HCT116 (cell line): ENCODE data around the gene LYRM4. TPM values are rescaled to one million over a fixed set of nuclear protein-coding genes. Genes with fewer than 3 reads are reported as not detected.

ENCODE experiments used
- ATAC-seq: fragments of 200-7000 bp; cut with Tn5 transposase; 2 replicates; pipeline ENCODE4 v1.9.1; 2020; ENCODE audit warnings: mild to moderate bottlenecking, moderate library complexity
- BruUV-seq: library from RNA; stranded (reverse); fragments of 400-500 nt; replicated peaks from 2 replicates; lab custom pipeline; 2021; lab: Mats Ljungman, UMichigan
- CTCF ChIA-PET: fragments of 300-600 bp; sonication (Branson Sonifier 250); formaldehyde crosslinking; loops from one replicate; lab custom pipeline; 2021; ENCODE audit warnings: antibody characterized with exemption; lab: Charles Lee
- POLR2A ChIA-PET: fragments of 300-600, 350-600 bp; sonication (Branson Sonifier 250); formaldehyde crosslinking; loops from one replicate; lab custom pipeline; 2021; ENCODE audit warnings: antibody characterized with exemption; lab: Charles Lee
- RAD21 ChIA-PET, 2 experiments: fragments of 300-600 bp; sonication (Branson Sonifier 250); formaldehyde crosslinking; loops; one replicate each; lab custom pipeline; 2023; ENCODE audit warnings: low total read pairs in 2 of 2; ENCODE audit not compliant: uncharacterized antibody in 2 of 2, unreplicated experiment in 2 of 2, low non-redundant PET in 1 of 2; lab: Charles Lee
- DNase-seq: peaks from one replicate; pipeline ENCODE4 v3.0.0-alpha.2; 2010; ENCODE audit warnings: low read depth, low spot score
- H2AFZ ChIP-seq: fragments of 200-600 bp; shearing (Covaris generic), sonication (generic); 2 replicates; pipeline ENCODE4 v1.6.1; 2017; ENCODE audit warnings: low read depth, mixed run types, mixed read lengths, antibody characterized with exemption, low read length; ENCODE audit not compliant: poor library complexity, severe bottlenecking
- H3K27ac ChIP-seq: 2 replicates; pipeline ENCODE4 v1.5.1; 2012; ENCODE audit warnings: low read depth, low read length
- H3K27me3 ChIP-seq: fragments of 200-600 bp; sonication (generic); 2 replicates; pipeline ENCODE4 v1.6.1; 2016; ENCODE audit warnings: mixed run types, low read length, mixed read lengths; ENCODE audit not compliant: insufficient read depth
- H3K36me3 ChIP-seq, 2 experiments: fragments of 200-500 bp in 1 of 2; fragments of 200-600 bp in 1 of 2; sonication (Bioruptor generic) in 1 of 2; sonication (generic) in 1 of 2; 2 replicates each; pipeline versions ENCODE4 v1.5.1 to v1.6.1; 2014 to 2016; ENCODE audit warnings: low read length in 2 of 2, inconsistent platforms in 1 of 2, mixed read lengths in 1 of 2, mixed run types in 1 of 2; ENCODE audit not compliant: insufficient read depth in 2 of 2, control insufficient read depth in 1 of 2
- H3K4me1 ChIP-seq, 2 experiments: fragments of 200-600 bp in 1 of 2; sonication (generic) in 1 of 2; 2 replicates each; pipeline versions ENCODE4 v1.5.1 to v1.6.1; 2012 to 2017; ENCODE audit warnings: low read length in 2 of 2, inconsistent platforms in 1 of 2, mild to moderate bottlenecking in 1 of 2, mixed read lengths in 1 of 2, mixed run types in 1 of 2, moderate library complexity in 1 of 2; ENCODE audit not compliant: insufficient read depth in 2 of 2, control insufficient read depth in 1 of 2
- H3K4me2 ChIP-seq: fragments of 200-600 bp; sonication (generic); 2 replicates; pipeline ENCODE4 v1.6.1; 2017; ENCODE audit warnings: mixed run types, low read length, mixed read lengths
- H3K4me3 ChIP-seq, 2 experiments: fragments of 200-600 bp in 1 of 2; sonication (generic) in 1 of 2; replicated peaks in 1 of 2; 2 replicates each; pipeline ENCODE4 v1.5.1; 2011 to 2016; ENCODE audit warnings: low read length in 2 of 2, control low read depth in 1 of 2, low read depth in 1 of 2, mild to moderate bottlenecking in 1 of 2, mixed read lengths in 1 of 2, mixed run types in 1 of 2
- H3K79me2 ChIP-seq: fragments of 200-600 bp; sonication (generic); 2 replicates; pipeline ENCODE4 v1.6.1; 2017; ENCODE audit warnings: mild to moderate bottlenecking, mixed run types, low read length, moderate library complexity, mixed read lengths; ENCODE audit not compliant: insufficient read depth
- H3K9ac ChIP-seq: fragments of 200-600 bp; sonication (generic); 2 replicates; pipeline ENCODE4 v1.6.1; 2016; ENCODE audit warnings: low read length, mixed read lengths
- H3K9me2 ChIP-seq: fragments of 200-600 bp; sonication (generic), shearing (Covaris generic); 2 replicates; pipeline ENCODE4 v1.6.1; 2017; ENCODE audit warnings: mixed run types, mild to moderate bottlenecking, moderate library complexity; ENCODE audit not compliant: insufficient read depth
- H3K9me3 ChIP-seq, 2 experiments: fragments of 200-500 bp in 1 of 2; fragments of 200-600 bp in 1 of 2; sonication (Bioruptor generic) in 1 of 2; sonication (generic) in 1 of 2; 2 replicates each; pipeline ENCODE4 v1.6.1; 2014 to 2017; ENCODE audit warnings: low read length in 2 of 2, mixed read lengths in 2 of 2, inconsistent platforms in 1 of 2, low read depth in 1 of 2, mild to moderate bottlenecking in 1 of 2, mixed run types in 1 of 2, moderate library complexity in 1 of 2; ENCODE audit not compliant: control insufficient read depth in 1 of 2, insufficient read depth in 1 of 2
- H4K20me1 ChIP-seq: fragments of 200-600 bp; sonication (generic), shearing (Covaris generic); 2 replicates; pipeline ENCODE4 v1.6.1; 2017; ENCODE audit warnings: mixed run types, mild to moderate bottlenecking, moderate library complexity; ENCODE audit not compliant: insufficient read depth
- CEBPB ChIP-seq: IDR thresholded peaks from 2 replicates; pipeline ENCODE4 v1.6.1; 2012; ENCODE audit warnings: low read depth
- FOSL1 ChIP-seq: IDR thresholded peaks from 2 replicates; pipeline ENCODE4 v1.6.1; 2012; ENCODE audit warnings: low read depth
- JUND ChIP-seq: IDR thresholded peaks from 2 replicates; pipeline ENCODE4 v1.6.1; 2012
- SRF ChIP-seq: IDR thresholded peaks from 2 replicates; pipeline ENCODE4 v1.6.1; 2012; ENCODE audit warnings: low read depth
- ZFX ChIP-seq: fragments of 450-650 bp; IDR thresholded peaks from 2 replicates; pipeline ENCODE4 v1.6.1; 2017
- intact Hi-C: fragments of 100-400 bp; cut with micrococcal nuclease; formaldehyde crosslinking; loops from 2 replicates; pipeline ENCODE4 v1.10.0; 2022
- total RNA-seq: library from RNA; stranded (reverse); gene quantifications from one replicate; pipeline ENCODE4 v1.2.1, GENCODE V29; 2021; ENCODE audit not compliant: unreplicated experiment
- TF ChIP-seq, protein P1 (sequence below): IDR thresholded peaks from 2 replicates; pipeline ENCODE4 v1.6.1; 2011; ENCODE audit warnings: mild to moderate bottlenecking, low read length, moderate library complexity; ENCODE audit not compliant: insufficient replicate concordance; ENCODE audit errors: extremely low read depth
- TF ChIP-seq, protein P2 (sequence below): IDR thresholded peaks from 2 replicates; pipeline ENCODE4 v1.6.1; 2012

The LYRM4 gene
- total RNA-seq, 1 experiment from 2014 or later, result 30.1 TPM

DNA sequence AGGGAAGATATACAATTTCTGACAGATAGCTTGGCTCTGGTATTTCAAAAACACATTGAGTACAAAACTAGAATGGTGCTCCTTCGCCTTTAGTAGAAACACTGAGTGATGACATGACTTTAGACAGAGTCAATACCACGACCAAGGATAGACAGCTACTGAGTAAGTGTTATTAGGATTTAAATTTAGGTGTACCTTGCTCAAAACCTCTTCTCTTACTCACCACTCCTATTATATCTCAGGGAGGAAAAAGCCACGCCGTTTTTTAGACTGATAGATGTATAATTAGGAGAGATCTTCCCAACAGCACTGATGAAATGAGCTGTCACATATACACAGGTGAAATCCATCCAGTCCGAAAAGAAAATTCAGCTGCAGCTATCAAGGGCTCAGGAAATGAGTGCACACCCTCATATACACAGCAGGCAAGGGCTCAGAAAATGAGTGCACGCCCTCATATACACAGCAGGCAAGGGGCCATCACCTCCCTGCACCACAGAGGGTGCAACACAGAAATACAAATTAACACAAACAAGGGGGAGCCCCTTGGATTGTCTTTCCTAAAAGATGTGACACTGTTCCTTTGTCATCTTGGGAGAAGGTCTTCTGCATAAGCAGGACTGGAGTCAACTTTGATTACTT is 53.7 kb downstream of the LYRM4 start:
- Histone ChIP-seq H3K4me3 (no peak overlapping the region), H3K4me2 (no peak overlapping the region), H2AFZ (no peak overlapping the region), H3K4me1 (no peaks in the 10 kb centered on the region), H3K36me3 (no peaks in the 10 kb centered on the region), H3K9ac (no peak overlapping the region), H3K27me3 (no peaks in the 10 kb centered on the region), H3K9me3 (no peaks in the 10 kb centered on the region), H4K20me1 (no peaks in the 10 kb centered on the region), H3K79me2 (peaks cover 14% of the 10 kb centered on the region; the same call in 1 of the 2 replicates), H3K9me2 (no peaks in the 10 kb centered on the region), H3K27ac (no peak overlapping the region)
- ChIA-PET CTCF (no interaction called here), POLR2A (no interaction called here), RAD21 (no interaction called here)
- BruUV-seq, result no TSS peak
- ATAC-seq (no peak), DNase-seq (no peak)
- TF ChIP-seq CEBPB (no peak), SRF (no peak), ZFX (no peak), FOSL1 (no peak), JUND (no peak)
- TF ChIP-seq, protein P1, sequence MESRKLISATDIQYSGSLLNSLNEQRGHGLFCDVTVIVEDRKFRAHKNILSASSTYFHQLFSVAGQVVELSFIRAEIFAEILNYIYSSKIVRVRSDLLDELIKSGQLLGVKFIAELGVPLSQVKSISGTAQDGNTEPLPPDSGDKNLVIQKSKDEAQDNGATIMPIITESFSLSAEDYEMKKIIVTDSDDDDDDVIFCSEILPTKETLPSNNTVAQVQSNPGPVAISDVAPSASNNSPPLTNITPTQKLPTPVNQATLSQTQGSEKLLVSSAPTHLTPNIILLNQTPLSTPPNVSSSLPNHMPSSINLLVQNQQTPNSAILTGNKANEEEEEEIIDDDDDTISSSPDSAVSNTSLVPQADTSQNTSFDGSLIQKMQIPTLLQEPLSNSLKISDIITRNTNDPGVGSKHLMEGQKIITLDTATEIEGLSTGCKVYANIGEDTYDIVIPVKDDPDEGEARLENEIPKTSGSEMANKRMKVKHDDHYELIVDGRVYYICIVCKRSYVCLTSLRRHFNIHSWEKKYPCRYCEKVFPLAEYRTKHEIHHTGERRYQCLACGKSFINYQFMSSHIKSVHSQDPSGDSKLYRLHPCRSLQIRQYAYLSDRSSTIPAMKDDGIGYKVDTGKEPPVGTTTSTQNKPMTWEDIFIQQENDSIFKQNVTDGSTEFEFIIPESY, result no peak
- TF ChIP-seq, protein P2, sequence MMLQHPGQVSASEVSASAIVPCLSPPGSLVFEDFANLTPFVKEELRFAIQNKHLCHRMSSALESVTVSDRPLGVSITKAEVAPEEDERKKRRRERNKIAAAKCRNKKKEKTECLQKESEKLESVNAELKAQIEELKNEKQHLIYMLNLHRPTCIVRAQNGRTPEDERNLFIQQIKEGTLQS, result no peak
- intact Hi-C loops, result no loop called here
